Measurements from ENCODE around the gene NDST4.

The NDST4 gene

GRCh38 chr4:114785570-114785969, 327.9 kb downstream of the NDST4 start:
- H4K20me1 ChIP-seq (ENCODE audit: insufficient read depth, low read length) = no peaks in the 10 kb centered on the region
- TF ChIP-seq, protein P1, sequence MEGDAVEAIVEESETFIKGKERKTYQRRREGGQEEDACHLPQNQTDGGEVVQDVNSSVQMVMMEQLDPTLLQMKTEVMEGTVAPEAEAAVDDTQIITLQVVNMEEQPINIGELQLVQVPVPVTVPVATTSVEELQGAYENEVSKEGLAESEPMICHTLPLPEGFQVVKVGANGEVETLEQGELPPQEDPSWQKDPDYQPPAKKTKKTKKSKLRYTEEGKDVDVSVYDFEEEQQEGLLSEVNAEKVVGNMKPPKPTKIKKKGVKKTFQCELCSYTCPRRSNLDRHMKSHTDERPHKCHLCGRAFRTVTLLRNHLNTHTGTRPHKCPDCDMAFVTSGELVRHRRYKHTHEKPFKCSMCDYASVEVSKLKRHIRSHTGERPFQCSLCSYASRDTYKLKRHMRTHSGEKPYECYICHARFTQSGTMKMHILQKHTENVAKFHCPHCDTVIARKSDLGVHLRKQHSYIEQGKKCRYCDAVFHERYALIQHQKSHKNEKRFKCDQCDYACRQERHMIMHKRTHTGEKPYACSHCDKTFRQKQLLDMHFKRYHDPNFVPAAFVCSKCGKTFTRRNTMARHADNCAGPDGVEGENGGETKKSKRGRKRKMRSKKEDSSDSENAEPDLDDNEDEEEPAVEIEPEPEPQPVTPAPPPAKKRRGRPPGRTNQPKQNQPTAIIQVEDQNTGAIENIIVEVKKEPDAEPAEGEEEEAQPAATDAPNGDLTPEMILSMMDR (IDR thresholded peaks at IDR 0.05; ENCODE audit: low read depth, low read length) = no peak
- TF ChIP-seq EZH2phosphoT487 (IDR thresholded peaks at IDR 0.05; ENCODE audit: low read depth) = no peak
- no peak overlapping the region for H2AFZ ChIP-seq (ENCODE audit: low read depth, low read length)
- no peaks in the 10 kb centered on the region for H3K36me3 ChIP-seq (replicated peaks; ENCODE audit: low read depth, low read length)
- H3K9me3 ChIP-seq (ENCODE audit: insufficient read depth, low read length) = no peaks in the 10 kb centered on the region
- H3K4me1 ChIP-seq (ENCODE audit: low read length) = no peaks in the 10 kb centered on the region
- H3K9ac ChIP-seq (ENCODE audit: low read length) = no peak overlapping the region
- no peaks in the 10 kb centered on the region for H3K79me2 ChIP-seq (ENCODE audit: low read length)
- no peak overlapping the region for H3K4me2 ChIP-seq (ENCODE audit: low read length)
- no peaks in the 10 kb centered on the region for H3K27me3 ChIP-seq (ENCODE audit: low read depth, low read length)
- H3K27ac ChIP-seq (ENCODE audit: low read length) = no peak overlapping the region
- no peak overlapping the region for H3K4me3 ChIP-seq (ENCODE audit: low read length)

DNA sequence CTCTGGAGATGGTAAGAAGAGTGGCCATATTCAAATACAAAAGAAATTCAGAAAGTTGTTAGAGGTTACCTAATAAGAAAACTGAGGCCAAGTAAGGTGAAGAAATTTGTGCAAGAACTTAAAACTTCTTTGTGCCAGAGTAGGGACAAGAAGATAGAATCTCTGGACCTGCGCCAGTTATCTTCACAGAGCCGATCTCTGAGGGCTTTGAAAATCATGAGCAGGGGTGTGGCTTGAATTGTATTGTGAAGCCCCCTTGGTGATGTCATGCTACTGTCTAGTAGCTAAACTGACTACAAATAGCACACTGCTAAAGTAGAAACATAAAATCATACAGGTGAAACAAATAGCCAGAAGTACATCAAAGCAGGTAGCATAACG, 330.2 kb downstream of the NDST4 start:
- no peaks in the 10 kb centered on the region for H4K20me1 ChIP-seq (ENCODE audit: insufficient read depth, low read length)
- no peaks in the 10 kb centered on the region for H3K27me3 ChIP-seq (ENCODE audit: low read depth, low read length)
- no peaks in the 10 kb centered on the region for H3K4me1 ChIP-seq (ENCODE audit: low read length)
- H3K79me2 ChIP-seq (ENCODE audit: low read length) = no peaks in the 10 kb centered on the region
- H3K4me2 ChIP-seq (ENCODE audit: low read length) = no peak overlapping the region
- H2AFZ ChIP-seq (ENCODE audit: low read depth, low read length) = no peak overlapping the region
- no peak overlapping the region for H3K9ac ChIP-seq (ENCODE audit: low read length)
- no peak overlapping the region for H3K27ac ChIP-seq (ENCODE audit: low read length)
- no peak overlapping the region for H3K4me3 ChIP-seq (ENCODE audit: low read length)
- no peak for TF ChIP-seq EZH2phosphoT487 (IDR thresholded peaks at IDR 0.05; ENCODE audit: low read depth)
- TF ChIP-seq, protein P1 (IDR thresholded peaks at IDR 0.05; ENCODE audit: low read depth, low read length) = no peak
- no peaks in the 10 kb centered on the region for H3K36me3 ChIP-seq (replicated peaks; ENCODE audit: low read depth, low read length)
- no peaks in the 10 kb centered on the region for H3K9me3 ChIP-seq (ENCODE audit: insufficient read depth, low read length)

GRCh38 chr4:114782415-114783214, 330.8 kb downstream of the NDST4 start:
- H3K9me3 ChIP-seq (ENCODE audit: insufficient read depth, low read length) = no peaks in the 10 kb centered on the region
- H3K4me3 ChIP-seq (ENCODE audit: low read length) = no peak overlapping the region
- H3K9ac ChIP-seq (ENCODE audit: low read length) = no peak overlapping the region
- TF ChIP-seq, protein P1 (IDR thresholded peaks at IDR 0.05; ENCODE audit: low read depth, low read length) = no peak
- no peak for TF ChIP-seq EZH2phosphoT487 (IDR thresholded peaks at IDR 0.05; ENCODE audit: low read depth)
- no peak overlapping the region for H2AFZ ChIP-seq (ENCODE audit: low read depth, low read length)
- no peak overlapping the region for H3K27ac ChIP-seq (ENCODE audit: low read length)
- no peaks in the 10 kb centered on the region for H4K20me1 ChIP-seq (ENCODE audit: insufficient read depth, low read length)
- no peaks in the 10 kb centered on the region for H3K4me1 ChIP-seq (ENCODE audit: low read length)
- H3K36me3 ChIP-seq (replicated peaks; ENCODE audit: low read depth, low read length) = no peaks in the 10 kb centered on the region
- no peaks in the 10 kb centered on the region for H3K27me3 ChIP-seq (ENCODE audit: low read depth, low read length)
- no peaks in the 10 kb centered on the region for H3K79me2 ChIP-seq (ENCODE audit: low read length)
- H3K4me2 ChIP-seq (ENCODE audit: low read length) = no peak overlapping the region

DNA sequence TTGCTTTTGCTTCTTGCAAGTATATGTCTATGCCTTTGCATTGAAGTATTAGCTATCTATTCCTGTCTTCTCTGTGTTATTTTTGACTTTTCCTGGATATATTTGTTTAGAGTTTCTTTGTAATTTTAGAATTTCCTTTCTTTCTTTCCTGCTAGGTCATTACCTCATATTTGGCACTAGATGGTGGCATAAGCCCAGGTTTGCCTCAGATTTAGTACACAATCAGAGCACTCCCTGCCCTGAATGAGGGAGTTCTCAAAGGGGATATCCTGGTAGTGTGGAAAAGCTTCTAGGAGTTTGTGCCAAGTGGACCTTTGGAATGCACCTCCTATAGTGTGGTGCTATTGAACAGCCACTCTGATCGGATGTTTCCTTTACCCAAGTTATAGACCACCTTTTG, 333.2 kb downstream of the NDST4 start:
- Histone ChIP-seq H3K9me3 (ENCODE audit: insufficient read depth, low read length) (no peaks in the 10 kb centered on the region), H3K27me3 (ENCODE audit: low read depth, low read length) (no peaks in the 10 kb centered on the region), H3K4me2 (ENCODE audit: low read length) (no peak overlapping the region), H4K20me1 (ENCODE audit: insufficient read depth, low read length) (no peaks in the 10 kb centered on the region), H3K27ac (ENCODE audit: low read length) (no peak overlapping the region), H3K4me3 (ENCODE audit: low read length) (no peak overlapping the region), H3K9ac (ENCODE audit: low read length) (no peak overlapping the region), H3K36me3 (replicated peaks; ENCODE audit: low read depth, low read length) (no peaks in the 10 kb centered on the region), H3K4me1 (ENCODE audit: low read length) (no peaks in the 10 kb centered on the region), H3K79me2 (ENCODE audit: low read length) (no peaks in the 10 kb centered on the region), H2AFZ (ENCODE audit: low read depth, low read length) (no peak overlapping the region)
- TF ChIP-seq, protein P1 (IDR thresholded peaks at IDR 0.05; ENCODE audit: low read depth, low read length) = peak; percentile 68
- TF ChIP-seq EZH2phosphoT487 (IDR thresholded peaks at IDR 0.05; ENCODE audit: low read depth) = no peak
